ENCODE measurements around the gene PLCD3.

The PLCD3 gene

GRCh38 chr17:45149669-45150664, 17.7 kb upstream of the PLCD3 start:
- no peak for DNase-seq (ENCODE audit: low read depth in 2 of 2)

DNA sequence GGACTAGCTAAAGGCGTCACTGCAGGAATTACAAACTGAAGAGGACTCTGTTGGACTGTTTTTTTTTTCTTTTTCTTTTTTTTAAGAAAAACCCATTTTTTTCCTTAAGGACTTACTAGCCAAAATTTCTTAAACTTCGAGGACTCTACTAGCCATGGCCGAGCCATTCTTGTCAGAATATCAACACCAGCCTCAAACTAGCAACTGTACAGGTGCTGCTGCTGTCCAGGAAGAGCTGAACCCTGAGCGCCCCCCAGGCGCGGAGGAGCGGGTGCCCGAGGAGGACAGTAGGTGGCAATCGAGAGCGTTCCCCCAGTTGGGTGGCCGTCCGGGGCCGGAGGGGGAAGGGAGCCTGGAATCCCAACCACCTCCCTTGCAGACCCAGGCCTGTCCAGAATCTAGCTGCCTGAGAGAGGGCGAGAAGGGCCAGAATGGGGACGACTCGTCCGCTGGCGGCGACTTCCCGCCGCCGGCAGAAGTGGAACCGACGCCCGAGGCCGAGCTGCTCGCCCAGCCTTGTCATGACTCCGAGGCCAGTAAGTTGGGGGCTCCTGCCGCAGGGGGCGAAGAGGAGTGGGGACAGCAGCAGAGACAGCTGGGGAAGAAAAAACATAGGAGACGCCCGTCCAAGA, 16.8 kb upstream of the PLCD3 start:
- peak in 1 of 2 donors; percentile 49 for DNase-seq (ENCODE audit: low read depth in 2 of 2)

DNA sequence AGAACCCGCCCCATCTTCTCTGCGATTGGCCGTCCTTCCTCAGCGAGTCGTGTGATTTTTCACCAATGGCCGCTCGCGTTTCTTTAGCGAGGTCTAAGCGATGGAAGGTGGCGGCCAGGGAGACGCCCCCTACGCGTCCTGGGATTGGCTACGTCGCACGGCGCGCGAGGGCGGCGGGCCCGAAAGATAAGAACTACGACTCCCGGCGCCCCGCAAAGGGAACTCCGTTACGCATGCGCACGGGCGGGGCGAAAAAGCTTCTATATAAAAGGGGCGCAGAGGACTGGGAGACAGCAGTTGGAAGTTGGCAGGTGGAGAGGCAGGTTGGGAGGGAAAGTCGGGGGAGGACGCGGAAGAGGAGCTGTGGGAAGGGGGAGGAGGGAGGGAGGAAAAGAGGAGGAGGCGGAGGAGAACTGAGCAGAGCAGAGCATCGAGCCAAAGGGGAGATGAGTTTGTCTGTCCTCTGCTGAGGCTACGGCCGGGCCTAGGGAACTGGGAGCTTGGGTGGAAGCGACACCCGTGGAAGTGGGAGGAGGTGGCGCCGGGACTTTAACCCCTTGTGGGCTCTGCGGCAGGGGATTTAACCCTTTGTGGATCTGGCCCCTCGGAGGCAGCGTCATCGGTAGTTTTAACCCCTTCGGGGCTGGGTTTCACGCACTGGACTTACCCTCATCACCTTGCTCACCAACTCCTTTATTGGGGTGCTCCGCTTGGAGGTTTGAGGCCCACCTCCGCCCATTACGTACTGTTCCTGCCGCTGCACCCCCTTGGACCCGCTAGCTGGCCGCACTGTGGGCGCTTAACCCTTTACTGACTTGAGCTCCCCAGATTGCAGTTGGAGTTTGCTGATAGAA, 16.1 kb upstream of the PLCD3 start, which contains the start of gene HEXIM1:
Gene HEXIM1, plus strand, starts transcription at position 293 of the 854 bp plus-strand sequence. CDS start 716 bp downstream, outside the sequence.
- peak; percentile 97 to 98 for DNase-seq (ENCODE audit: low read depth in 2 of 2)

- DNase-seq (ENCODE audit: low read depth in 2 of 2), result peak in 1 of 2 donors; percentile 61
Measured at GRCh38 chr17:45147581-45148182, 15.4 kb upstream of the PLCD3 start.

GRCh38 chr17:45146890-45147580, 14.7 kb upstream of the PLCD3 start:
- DNase-seq (ENCODE audit: low read depth in 2 of 2), result no peak

GRCh38 chr17:45146592-45146889, 14.2 kb upstream of the PLCD3 start:
- DNase-seq (ENCODE audit: low read depth in 2 of 2), result no peak

DNA sequence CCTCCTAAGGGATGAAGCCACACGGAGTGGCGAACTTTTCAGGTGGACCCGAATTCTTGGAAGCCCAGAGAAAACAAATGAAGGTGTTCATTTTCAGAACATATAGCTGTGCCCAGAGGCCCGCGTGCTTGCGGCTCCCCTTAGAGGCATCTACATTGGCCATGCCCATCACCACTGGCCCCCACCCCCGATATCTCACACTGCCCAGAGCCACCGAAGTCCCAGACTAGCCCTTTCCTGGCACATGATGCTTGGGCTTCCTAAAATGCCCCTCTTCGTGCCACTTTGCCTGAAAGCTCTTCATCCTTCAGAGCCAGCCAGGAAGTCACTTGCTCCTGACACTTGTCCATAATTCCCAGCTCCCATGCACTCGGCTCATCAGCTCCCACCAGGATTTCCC, 13.9 kb upstream of the PLCD3 start:
- no peak for DNase-seq (ENCODE audit: low read depth in 2 of 2)

- DNase-seq (ENCODE audit: low read depth in 2 of 2), result no peak
Measured at GRCh38 chr17:45145035-45145389, 12.7 kb upstream of the PLCD3 start.

DNA sequence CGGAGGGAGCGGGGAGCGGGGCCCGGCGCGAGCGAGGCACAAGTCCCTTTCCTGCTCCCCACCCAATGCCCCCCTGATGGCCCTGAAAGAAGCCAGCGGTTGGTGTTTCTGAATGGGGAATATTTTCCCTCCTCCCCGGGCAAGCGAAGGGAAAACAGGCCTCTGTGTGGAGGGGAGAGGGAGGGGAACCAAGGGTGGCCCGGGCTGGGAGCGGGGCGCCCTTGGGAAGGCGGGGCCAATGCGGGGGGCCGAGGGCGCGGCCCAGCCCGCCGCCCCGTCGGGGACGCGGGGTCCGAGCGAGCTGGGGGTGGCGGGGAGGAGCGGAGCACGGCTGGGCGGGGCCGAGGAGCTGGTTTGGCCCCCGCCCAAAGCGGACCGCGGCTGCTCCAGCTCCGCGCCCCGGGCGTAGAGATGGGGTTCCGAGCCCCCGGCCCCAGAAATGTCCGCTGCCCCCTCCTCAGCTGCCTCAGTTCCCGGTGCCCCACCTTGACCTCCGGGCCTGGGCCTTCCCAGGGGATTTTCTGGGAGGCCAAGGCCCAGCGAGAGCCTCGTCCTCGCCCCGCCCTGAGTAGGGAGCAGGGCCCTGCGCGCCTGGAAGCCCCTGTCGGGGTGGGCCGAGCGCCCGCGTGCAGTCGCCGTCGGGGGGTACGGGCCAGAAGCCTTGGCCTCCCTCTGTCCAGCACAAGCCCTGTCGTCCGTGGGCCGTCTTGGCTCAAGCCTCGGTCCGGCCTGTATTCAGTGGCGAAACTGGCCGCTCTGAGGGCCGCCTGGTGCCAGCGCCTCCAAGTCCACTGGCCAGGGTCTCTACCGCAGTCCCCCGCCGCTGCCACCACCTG, 12.1 kb upstream of the PLCD3 start:
- DNase-seq (ENCODE audit: low read depth in 2 of 2), result no peak

DNA sequence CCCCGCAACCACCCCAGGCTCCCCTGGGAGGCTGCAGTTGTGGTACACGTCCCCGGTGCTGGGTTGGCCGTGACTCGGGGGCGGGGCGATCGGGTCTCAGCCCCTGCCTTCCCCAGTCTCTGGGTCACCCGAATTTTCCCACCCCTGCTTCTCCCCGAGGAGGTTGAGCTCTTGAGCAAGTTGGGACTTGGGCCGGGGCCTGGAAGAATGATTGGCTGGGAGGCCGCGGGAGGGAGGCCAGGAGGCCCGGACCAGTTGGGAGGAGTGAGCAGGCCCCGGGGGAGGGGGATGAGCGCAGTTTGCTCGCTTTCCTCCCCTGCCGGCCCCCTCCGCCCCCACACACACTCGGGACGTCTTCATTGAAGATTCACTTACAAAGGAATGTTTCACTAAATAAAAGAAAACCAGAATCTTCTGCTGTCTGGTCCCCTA, 11.5 kb upstream of the PLCD3 start:
- DNase-seq (ENCODE audit: low read depth in 2 of 2), result no peak

- no peak for DNase-seq (ENCODE audit: low read depth in 2 of 2)
Measured at GRCh38 chr17:45143094-45143670, 10.9 kb upstream of the PLCD3 start.

DNA sequence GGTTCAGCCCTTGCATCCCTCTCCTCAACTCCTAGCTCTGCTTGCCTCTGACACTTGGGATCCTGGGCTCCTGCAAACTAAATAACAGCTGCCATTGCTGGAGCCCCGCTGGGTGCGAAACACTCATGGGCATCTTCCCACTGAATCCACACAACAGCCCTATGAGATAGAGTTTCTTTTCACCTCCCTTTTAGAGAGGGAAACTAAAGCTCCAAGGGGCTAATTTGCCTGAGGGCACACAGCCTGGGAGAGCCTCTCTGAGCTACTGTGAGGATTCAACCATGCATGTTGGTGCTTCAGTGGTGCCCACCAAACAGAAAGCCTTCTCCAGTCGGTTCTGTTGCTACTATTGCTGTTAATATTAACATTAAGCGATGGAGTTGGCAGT, 7.2 kb upstream of the PLCD3 start:
- DNase-seq (ENCODE audit: low read depth in 2 of 2), result no peak

- DNase-seq (ENCODE audit: low read depth in 2 of 2), result no peak
Measured at GRCh38 chr17:45138911-45139532, 6.7 kb upstream of the PLCD3 start.

DNA sequence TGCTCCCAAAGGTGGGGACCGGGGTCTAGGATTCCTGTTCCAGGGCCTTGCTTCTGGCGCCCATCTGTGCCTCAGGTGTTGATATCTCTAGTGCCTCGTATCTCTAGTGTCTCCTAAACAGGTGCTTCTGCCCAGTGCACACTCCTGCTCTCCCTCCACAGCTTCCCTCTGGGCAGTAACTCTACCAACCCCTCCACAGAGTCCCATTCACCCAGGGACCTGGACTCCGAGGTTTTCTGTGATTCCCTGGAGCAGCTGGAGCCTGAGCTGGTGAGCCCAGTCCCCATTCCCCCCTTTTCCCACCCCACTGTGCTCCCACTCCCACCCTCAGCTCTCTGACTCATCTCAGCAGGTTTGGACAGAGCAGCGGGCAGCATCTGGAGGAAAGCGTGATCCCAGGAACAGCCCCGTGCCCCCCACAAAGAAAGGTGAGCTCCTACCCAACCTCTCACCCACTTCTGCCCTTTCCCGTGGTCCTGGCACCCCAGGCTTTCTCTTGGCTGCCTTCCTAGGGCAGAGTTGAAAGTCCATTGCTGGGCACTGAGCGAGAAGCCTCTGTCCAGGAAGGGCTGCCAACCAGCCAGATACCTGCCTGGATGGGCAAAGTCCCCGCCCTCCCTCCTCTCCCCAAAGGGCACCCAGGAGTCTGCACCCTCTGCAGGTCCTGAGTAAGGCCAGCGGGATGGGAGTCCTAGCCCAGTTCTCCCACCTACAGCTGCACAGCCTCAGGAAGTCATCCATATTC, 5.4 kb upstream of the PLCD3 start:
- DNase-seq (ENCODE audit: low read depth in 2 of 2), result no peak

GRCh38 chr17:45136846-45137560, 4.7 kb upstream of the PLCD3 start:
- no peak for DNase-seq (ENCODE audit: low read depth in 2 of 2)

GRCh38 chr17:45135978-45136791, 3.9 kb upstream of the PLCD3 start:
- DNase-seq (ENCODE audit: low read depth in 2 of 2), result no peak
